HL-60 (cell line): ENCODE results near the gene OR3A3.

Experiments
- CTCF ChIP-seq: IDR thresholded peaks from one replicate; pipeline ENCODE4 v1.5.1; 2011; ENCODE audit warnings: low read length, control low read depth, inconsistent platforms; ENCODE audit not compliant: insufficient read depth
- POLR2AphosphoS5 ChIP-seq: IDR thresholded peaks from 2 replicates; pipeline ENCODE4 v1.6.1; 2012; ENCODE audit warnings: low read depth
- REST ChIP-seq: IDR thresholded peaks from 2 replicates; pipeline ENCODE4 v1.6.1; 2012; ENCODE audit warnings: low read depth; ENCODE audit not compliant: insufficient replicate concordance

- TF ChIP-seq POLR2AphosphoS5 (no peak), CTCF (no peak), REST (no peak)
These were observed 29.2 kb upstream of the OR3A3 start for GRCh38 chr17:3381957-3382356.
